Activated B cell treated with CpG ODN at 0.5 μM for 24 hours (primary cell): ENCODE data around the gene GABARAPL1. TPM values are rescaled to one million over a fixed set of nuclear protein-coding genes. Genes with fewer than 3 reads are reported as not detected.

ENCODE experiments used
- ATAC-seq: fragments of 200-7000 bp; cut with Tn5 transposase; one replicate; pipeline ENCODE4 v1.10.0; 2021; ENCODE audit warnings: low read depth, mild to moderate bottlenecking, moderate library complexity
- CTCF ChIA-PET: fragments of 350-600 bp; sonication (Branson Sonifier 250); formaldehyde crosslinking; loops from one replicate; lab custom pipeline; 2021; ENCODE audit warnings: antibody characterized with exemption; lab: Charles Lee
- POLR2A ChIA-PET: fragments of 350-600 bp; sonication (Branson Sonifier 250); formaldehyde crosslinking; loops from one replicate; lab custom pipeline; 2021; ENCODE audit warnings: antibody characterized with exemption; lab: Charles Lee
- DNase-seq: peaks from one replicate; pipeline ENCODE4 v3.0.0; 2022
- H3K27ac Mint-ChIP-seq: one replicate; pipeline ENCODE4 v1.8.0; 2020; ENCODE audit warnings: mixed read lengths
- H3K27me3 Mint-ChIP-seq: one replicate; pipeline ENCODE4 v1.8.0; 2021; ENCODE audit warnings: mixed read lengths
- H3K36me3 Mint-ChIP-seq: one replicate; pipeline ENCODE4 v1.8.0; 2021; ENCODE audit warnings: low read depth, mixed read lengths
- H3K4me1 Mint-ChIP-seq: one replicate; pipeline ENCODE4 v1.8.0; 2021; ENCODE audit warnings: mixed read lengths
- H3K4me3 Mint-ChIP-seq: one replicate; pipeline ENCODE4 v1.8.0; 2020; ENCODE audit warnings: mild to moderate bottlenecking, mixed read lengths
- H3K9me3 Mint-ChIP-seq: one replicate; pipeline ENCODE4 v1.8.0; 2020; ENCODE audit warnings: mixed read lengths
- intact Hi-C: fragments of 100-400 bp; cut with micrococcal nuclease; formaldehyde crosslinking; loops from one replicate; pipeline ENCODE4 v1.15.1; 2024
- total RNA-seq: library from RNA; stranded (reverse); gene quantifications from 2 replicates; pipeline ENCODE4 v1.2.3, GENCODE V29; 2022
- TF ChIP-seq, protein P1 (sequence below): fragments of 200-600 bp; IDR thresholded peaks from one replicate; pipeline ENCODE4 v1.8.0; 2022; ENCODE audit warnings: antibody characterized with exemption, mild to moderate bottlenecking

The GABARAPL1 gene
- total RNA-seq, result 2.1 and 2.5 TPM in 2 replicates

DNA sequence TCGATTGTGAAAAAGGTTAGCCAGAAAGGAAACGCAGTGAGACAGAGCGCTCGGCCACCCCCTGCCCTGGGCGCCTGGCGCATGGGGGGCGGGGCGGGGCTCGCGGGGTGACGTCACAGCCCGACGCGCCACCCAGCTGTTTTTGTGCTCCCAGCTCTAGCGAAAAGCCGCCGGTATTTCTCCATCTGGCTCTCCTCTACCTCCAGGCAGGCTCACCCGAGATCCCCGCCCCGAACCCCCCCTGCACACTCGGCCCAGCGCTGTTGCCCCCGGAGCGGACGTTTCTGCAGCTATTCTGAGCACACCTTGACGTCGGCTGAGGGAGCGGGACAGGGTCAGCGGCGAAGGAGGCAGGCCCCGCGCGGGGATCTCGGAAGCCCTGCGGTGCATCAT, at the start of gene GABARAPL1:
Gene GABARAPL1 (plus strand): TSS at position 139 of the 393 bp plus-strand sequence. CDS start 253 bp downstream, at position 392.
- no peaks in the 10 kb centered on the region for H3K36me3 Mint-ChIP-seq
- H3K9me3 Mint-ChIP-seq, result no peaks in the 10 kb centered on the region
- H3K27me3 Mint-ChIP-seq, result peaks cover 19% of the 10 kb centered on the region
- peaks cover 17% of the 10 kb centered on the region for H3K4me1 Mint-ChIP-seq
- peak within 1 kb of the TSS; percentile 46 for H3K27ac Mint-ChIP-seq
- ChIA-PET CTCF (no interaction called here), POLR2A (no interaction called here)
- DNase-seq (peak; percentile 59), ATAC-seq (peak; percentile 74)
- H3K4me3 Mint-ChIP-seq, result peak within 1 kb of the TSS; percentile 91
- TF ChIP-seq, protein P1, sequence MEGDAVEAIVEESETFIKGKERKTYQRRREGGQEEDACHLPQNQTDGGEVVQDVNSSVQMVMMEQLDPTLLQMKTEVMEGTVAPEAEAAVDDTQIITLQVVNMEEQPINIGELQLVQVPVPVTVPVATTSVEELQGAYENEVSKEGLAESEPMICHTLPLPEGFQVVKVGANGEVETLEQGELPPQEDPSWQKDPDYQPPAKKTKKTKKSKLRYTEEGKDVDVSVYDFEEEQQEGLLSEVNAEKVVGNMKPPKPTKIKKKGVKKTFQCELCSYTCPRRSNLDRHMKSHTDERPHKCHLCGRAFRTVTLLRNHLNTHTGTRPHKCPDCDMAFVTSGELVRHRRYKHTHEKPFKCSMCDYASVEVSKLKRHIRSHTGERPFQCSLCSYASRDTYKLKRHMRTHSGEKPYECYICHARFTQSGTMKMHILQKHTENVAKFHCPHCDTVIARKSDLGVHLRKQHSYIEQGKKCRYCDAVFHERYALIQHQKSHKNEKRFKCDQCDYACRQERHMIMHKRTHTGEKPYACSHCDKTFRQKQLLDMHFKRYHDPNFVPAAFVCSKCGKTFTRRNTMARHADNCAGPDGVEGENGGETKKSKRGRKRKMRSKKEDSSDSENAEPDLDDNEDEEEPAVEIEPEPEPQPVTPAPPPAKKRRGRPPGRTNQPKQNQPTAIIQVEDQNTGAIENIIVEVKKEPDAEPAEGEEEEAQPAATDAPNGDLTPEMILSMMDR, result no peak
- intact Hi-C loops, result loop anchor here (1.0 to 10.0 kb wide), 4 partner anchors 152 to 962 kb away; partner anchors contain the start of genes MAGOHB and SMIM10L1

DNA sequence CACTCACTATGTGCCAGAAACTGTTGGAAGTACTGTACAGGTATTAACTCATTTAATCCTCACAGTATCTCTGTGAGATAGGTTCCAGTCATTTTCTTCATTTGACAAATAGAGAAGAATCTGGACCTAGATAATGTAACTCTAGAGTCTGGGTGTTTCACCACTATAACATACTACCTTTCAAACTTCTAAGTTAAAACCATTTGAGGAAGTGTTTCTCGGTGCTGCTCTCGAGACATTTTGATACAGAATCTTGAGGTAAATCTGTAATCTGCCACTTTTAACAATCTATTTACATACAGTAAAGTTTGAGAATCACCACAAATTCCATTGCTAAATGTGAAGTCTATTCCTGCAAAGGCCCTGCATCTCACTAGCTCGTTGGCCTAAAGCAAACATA, 49.6 kb upstream of the GABARAPL1 start:
- TF ChIP-seq, protein P1, result no peak
- Mint-ChIP-seq H3K4me3 (no peak overlapping the region), H3K36me3 (no peaks in the 10 kb centered on the region), H3K4me1 (peaks cover 29% of the 10 kb centered on the region), H3K9me3 (no peaks in the 10 kb centered on the region), H3K27me3 (peaks cover 5% of the 10 kb centered on the region), H3K27ac (no peak overlapping the region)
- intact Hi-C loops, result no loop called here
- DNase-seq (no peak), ATAC-seq (no peak)
- ChIA-PET CTCF (no interaction called here), POLR2A (no interaction called here)

DNA sequence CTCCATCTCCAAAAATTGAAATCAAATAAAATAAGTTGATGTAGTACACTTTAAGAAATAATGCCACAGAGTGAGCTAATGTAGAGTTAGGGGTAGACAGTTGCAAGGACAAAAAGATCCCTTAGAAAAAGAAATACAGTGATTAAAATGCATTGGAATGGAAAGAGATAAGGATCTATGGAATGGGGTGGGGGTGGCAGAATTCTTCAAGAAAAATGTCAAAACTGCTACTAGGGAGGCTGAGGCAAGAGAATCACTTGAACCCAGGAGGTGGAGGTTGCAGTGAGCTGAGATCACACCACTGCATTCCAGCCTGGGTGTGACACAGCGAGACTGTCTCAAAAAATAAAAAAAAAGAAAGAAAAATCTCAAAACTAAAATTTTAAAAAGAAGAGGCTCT, 47.3 kb upstream of the GABARAPL1 start:
- no peak overlapping the region for H3K27ac Mint-ChIP-seq
- no peak overlapping the region for H3K4me3 Mint-ChIP-seq
- DNase-seq (no peak), ATAC-seq (no peak)
- TF ChIP-seq, protein P1, result no peak
- POLR2A ChIA-PET, result no interaction called here
- CTCF ChIA-PET, result no interaction called here
- no peaks in the 10 kb centered on the region for H3K36me3 Mint-ChIP-seq
- H3K27me3 Mint-ChIP-seq, result peaks cover 5% of the 10 kb centered on the region
- peaks cover 13% of the 10 kb centered on the region for H3K4me1 Mint-ChIP-seq
- intact Hi-C loops, result no loop called here
- no peaks in the 10 kb centered on the region for H3K9me3 Mint-ChIP-seq

DNA sequence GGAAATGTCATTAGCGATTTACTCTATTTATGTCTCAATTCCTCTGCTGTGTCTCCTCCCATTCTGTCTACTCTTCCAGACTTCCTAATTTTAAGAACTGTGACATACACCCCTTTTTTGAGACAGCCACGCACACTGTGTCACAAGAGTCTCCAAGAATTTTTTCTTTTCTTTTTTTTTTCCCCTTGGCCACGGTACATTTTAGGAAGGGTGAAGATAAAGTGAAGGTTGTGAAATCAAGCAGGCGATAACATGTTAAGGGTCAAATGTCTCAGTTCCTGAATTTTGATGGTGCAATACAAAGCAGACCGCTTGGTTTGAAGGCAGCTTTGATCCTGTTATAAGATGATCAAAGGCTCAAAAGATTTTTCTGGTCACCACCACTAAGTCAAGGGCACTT, 45.1 kb upstream of the GABARAPL1 start:
- ChIA-PET CTCF (interaction anchor here (0.6 kb wide), 1 partner anchor 14 kb away, joined by 3 read pairs; no protein-coding TSS in a partner anchor), POLR2A (no interaction called here)
- no peak overlapping the region for H3K27ac Mint-ChIP-seq
- peaks cover 15% of the 10 kb centered on the region for H3K27me3 Mint-ChIP-seq
- no peak for DNase-seq
- no peaks in the 10 kb centered on the region for H3K36me3 Mint-ChIP-seq
- TF ChIP-seq, protein P1, result no peak
- H3K9me3 Mint-ChIP-seq, result no peaks in the 10 kb centered on the region
- no peak for ATAC-seq
- H3K4me3 Mint-ChIP-seq, result no peak overlapping the region
- H3K4me1 Mint-ChIP-seq, result peaks cover 4% of the 10 kb centered on the region
- intact Hi-C loops, result no loop called here

DNA sequence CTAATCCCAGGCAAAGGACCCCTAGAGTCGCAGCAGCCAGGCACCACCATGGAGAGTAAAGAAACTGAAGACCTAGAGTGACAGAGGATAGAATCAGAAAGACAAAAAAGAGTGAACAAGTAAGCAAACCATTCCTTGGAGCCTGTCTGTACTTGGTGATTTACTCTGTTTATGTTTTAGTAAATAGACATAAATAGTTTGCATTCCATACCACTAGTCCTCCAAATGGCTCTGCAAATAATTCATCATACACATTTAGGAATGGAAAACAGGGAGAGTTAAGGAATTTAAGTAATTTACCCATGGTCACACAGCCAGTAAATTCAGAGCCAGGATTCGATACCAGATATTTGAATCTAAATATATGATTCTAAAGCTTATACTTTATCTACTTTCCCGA, 43.6 kb upstream of the GABARAPL1 start:
- ChIA-PET POLR2A (no interaction called here), CTCF (interaction anchor here (0.9 kb wide), 1 partner anchor 16 kb away, joined by 5 read pairs; no protein-coding TSS in a partner anchor)
- no peak for ATAC-seq
- TF ChIP-seq, protein P1, result no peak
- H3K4me1 Mint-ChIP-seq, result no peaks in the 10 kb centered on the region
- no peaks in the 10 kb centered on the region for H3K9me3 Mint-ChIP-seq
- no peak overlapping the region for H3K4me3 Mint-ChIP-seq
- peaks cover 20% of the 10 kb centered on the region for H3K27me3 Mint-ChIP-seq
- no peaks in the 10 kb centered on the region for H3K36me3 Mint-ChIP-seq
- no peak for DNase-seq
- intact Hi-C loops, result no loop called here
- no peak overlapping the region for H3K27ac Mint-ChIP-seq
